H1 (cell line): ENCODE results near the gene TTL. TPM values are rescaled to one million over a fixed set of nuclear protein-coding genes. Genes with fewer than 3 reads are reported as not detected.

Source experiments
- BACH1 ChIP-seq: IDR thresholded peaks from 2 replicates; pipeline ENCODE4 v1.6.1; 2012; ENCODE audit warnings: low read length, improper control_type of control experiment
- BCL11A ChIP-seq, 2 experiments: IDR thresholded peaks; one replicate each; pipeline ENCODE4 v1.6.1; 2011; ENCODE audit warnings: low read depth in 2 of 2, low read length in 2 of 2, mild to moderate bottlenecking in 2 of 2
- BRCA1 ChIP-seq: IDR thresholded peaks from 2 replicates; pipeline ENCODE4 v1.6.1; 2012; ENCODE audit warnings: low read depth, low read length, improper control_type of control experiment
- EGR1 ChIP-seq: IDR thresholded peaks from 2 replicates; pipeline ENCODE4 v1.6.1; 2011; ENCODE audit warnings: low read depth, low read length, borderline replicate concordance
- HDAC2 ChIP-seq, 2 experiments: fragments of 300-600 bp in 1 of 2; sonication (generic) in 1 of 2; IDR thresholded peaks; 2 replicates each; pipeline ENCODE4 v1.6.1; 2011 to 2012; ENCODE audit warnings: low read depth in 2 of 2, low read length in 2 of 2, mild to moderate bottlenecking in 2 of 2, moderate library complexity in 2 of 2, borderline replicate concordance in 1 of 2, inconsistent platforms in 1 of 2
- NRF1 ChIP-seq: IDR thresholded peaks from 2 replicates; pipeline ENCODE4 v1.6.1; 2011; ENCODE audit warnings: mild to moderate bottlenecking, low read depth, low read length, improper control_type of control experiment
- POU5F1 ChIP-seq: IDR thresholded peaks from 2 replicates; pipeline ENCODE4 v1.6.1; 2011; ENCODE audit warnings: low read depth, mild to moderate bottlenecking, low read length, moderate library complexity
- SIRT6 ChIP-seq: IDR thresholded peaks from one replicate; pipeline ENCODE4 v1.7.1; 2012; ENCODE audit warnings: low read length, inconsistent platforms
- SIX5 ChIP-seq: IDR thresholded peaks from 2 replicates; pipeline ENCODE4 v1.6.1; 2011; ENCODE audit warnings: mild to moderate bottlenecking, low read depth, low read length
- SRF ChIP-seq: IDR thresholded peaks from 2 replicates; pipeline ENCODE4 v1.6.1; 2011; ENCODE audit warnings: mild to moderate bottlenecking, low read depth, low read length, moderate library complexity
- polyA plus RNA-seq, 7 experiments: library from polyadenylated mRNA; depleted of rRNA in 3 of 7; stranded (reverse) in 5 of 7; unstranded in 2 of 7; fragments of >200 nt in 5 of 7; fragments of 200-250 nt in 2 of 7; gene quantifications; 1 replicate in 5 of 7; 2 replicates in 1 of 7; 4 replicates in 1 of 7; pipeline versions ENCODE4 v1.2.1 to v1.2.3, GENCODE V29; 2011 to 2013; ENCODE audit warnings: missing spikeins in 2 of 7, mixed read lengths in 2 of 7
- total RNA-seq: library from RNA; stranded (reverse); fragmentation: NEBNext Ultra II Directional; extraction: Animal tissue kit (Norgen Biotek cat#: 25700); gene quantifications from 2 replicates; pipeline ENCODE4 v1.2.1, GENCODE V29; 2021

Gene TTL
- total and polyA plus RNA-seq, 2 of the 8 experiments (the other 6 are each of a cell fraction or from before 2014, with no cell fraction given), result 17.5 to 57.1 TPM

DNA sequence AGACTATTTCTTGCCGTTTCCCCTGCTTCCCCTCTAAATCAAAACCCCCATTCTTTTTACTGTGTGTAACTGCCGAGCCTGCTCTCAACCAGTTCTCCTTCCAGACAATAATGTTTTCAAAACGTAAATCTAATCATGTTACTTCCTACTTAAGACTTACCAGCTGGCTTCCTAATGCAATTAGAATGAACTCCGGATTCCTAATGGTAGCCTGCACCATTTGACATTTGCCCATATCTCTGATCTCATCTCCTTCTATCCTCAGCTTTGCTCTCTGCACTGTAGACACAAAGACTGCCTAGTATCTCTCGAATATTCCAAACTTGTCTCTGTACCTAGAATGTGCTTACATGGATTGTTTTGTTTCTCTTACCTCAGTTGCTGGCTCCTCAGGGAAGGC lies 12.9 kb downstream of the TTL start (continued):
- TF ChIP-seq HDAC2 (IDR thresholded peaks at IDR 0.05; ENCODE audit: borderline replicate concordance in 1 of 2, low read depth in 2 of 2, low read length in 2 of 2) (no peak), BCL11A (IDR thresholded peaks at IDR 0.05; ENCODE audit: low read depth in 2 of 2, low read length in 2 of 2) (no peak), SIX5 (no peak), EGR1 (no peak), NRF1 (no peak), SIRT6 (no peak), POU5F1 (no peak), SRF (no peak), BRCA1 (no peak), BACH1 (no peak)
